Stimulated activated naive CD4-positive, alpha-beta T cell treated with Interleukin-2 at 50 U/mL for 16 hours (primary cell): Measurements from ENCODE around the gene IQCE.
"Not testable (repeated sequence)": the region's sequence is repeated elsewhere in the genome, so short reads cannot be mapped to it uniquely, and the experiment has no call there.

Experiments used
- DNase-seq: peaks from one replicate; lab custom pipeline; 2025; lab: John Stamatoyannopoulos, UW

The IQCE gene

DNA sequence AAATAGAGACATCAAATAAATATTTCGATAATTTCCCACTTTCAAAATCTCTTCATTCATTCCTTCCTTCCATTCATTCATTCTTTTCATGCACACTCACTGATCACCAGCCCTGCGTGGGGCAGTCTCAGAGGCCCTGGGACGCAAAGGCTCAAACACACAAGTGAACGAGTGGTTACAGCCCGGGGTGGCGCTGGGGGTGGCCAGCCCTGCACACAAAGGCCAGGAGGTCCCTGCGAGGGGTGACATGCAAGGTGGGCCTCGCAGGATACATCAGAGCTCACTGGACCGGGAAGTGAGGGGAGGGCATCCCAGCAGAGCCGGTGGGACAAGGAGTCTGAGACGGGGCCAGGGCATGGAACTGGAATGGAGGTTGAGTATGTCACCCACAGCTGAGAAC lies 43.1 kb downstream of the IQCE start:
- no peak for DNase-seq

GRCh38 chr7:2602406-2603043 lies 43.7 kb downstream of the IQCE start:
- no peak for DNase-seq

DNA sequence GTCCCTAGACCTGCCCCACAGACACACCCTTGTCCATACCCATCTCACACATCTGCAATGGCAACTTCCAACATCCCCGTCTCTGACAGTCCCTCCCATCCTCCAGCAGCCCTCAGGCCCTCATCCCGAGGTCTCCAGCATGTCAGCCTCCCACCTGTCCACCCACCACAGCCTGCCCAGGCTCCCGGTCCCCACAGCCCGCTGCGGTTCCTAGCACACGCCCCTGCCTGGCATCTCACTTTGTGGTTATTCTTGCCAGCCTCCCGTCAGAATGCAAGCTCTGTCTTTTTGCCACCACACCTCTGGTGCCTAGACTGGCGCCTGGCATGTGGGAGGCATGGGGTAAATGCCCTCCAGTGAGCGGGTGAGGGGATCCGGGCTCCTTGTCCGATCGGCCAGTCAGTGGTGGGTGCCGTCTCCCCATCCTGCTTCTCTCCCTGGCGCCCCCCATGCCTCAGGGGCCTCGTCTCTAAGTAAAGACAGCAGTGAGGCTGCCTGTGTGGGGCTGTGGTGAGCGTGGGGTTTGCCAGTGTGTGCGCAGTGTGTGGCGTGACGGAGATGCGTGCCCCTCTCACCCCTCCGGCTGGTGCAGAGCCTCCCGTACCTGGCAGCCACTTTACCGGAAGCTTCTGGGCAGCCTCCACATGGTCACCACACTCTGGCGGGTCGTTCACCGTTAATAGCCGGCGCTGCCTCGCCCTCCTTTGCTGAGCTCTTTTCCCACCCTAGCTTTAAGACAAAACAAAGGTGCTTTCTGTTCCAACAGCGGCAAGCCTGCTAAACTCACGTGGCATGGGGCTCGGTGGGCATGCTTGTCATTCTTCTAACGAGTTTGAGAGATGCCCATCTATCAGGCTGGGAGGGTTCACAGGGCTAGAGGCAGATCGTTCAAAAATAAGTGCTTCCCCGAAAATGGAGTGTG lies 44.5 kb downstream of the IQCE start:
- DNase-seq, result no peak

DNA sequence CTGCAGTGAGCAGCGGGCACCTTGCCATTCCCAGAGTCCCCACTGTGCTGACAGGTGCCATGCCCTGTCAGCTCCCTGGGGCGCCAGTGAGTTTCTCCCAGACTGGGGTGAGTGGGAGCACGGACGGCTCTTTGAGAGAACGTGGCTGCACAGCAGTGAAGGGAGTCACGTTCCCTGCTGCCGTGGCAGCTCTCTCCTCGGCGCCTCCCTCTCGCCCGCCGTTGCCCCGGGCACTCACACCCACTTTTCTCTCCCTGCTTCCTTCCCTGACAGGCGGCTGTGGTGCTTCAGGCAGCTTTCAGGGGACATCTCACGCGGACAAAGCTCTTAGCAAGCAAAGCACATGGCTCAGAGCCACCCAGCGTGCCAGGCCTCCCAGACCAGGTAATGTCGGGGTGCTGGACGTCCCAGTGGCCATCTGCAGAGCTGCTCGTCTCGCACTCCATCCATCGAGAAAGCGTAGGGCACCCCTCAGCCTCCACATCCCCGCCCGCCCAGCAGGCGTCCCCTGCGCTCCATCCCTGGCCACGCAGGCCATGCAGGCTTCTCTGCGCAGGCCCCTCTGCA lies 45.9 kb downstream of the IQCE start:
- no peak for DNase-seq

DNA sequence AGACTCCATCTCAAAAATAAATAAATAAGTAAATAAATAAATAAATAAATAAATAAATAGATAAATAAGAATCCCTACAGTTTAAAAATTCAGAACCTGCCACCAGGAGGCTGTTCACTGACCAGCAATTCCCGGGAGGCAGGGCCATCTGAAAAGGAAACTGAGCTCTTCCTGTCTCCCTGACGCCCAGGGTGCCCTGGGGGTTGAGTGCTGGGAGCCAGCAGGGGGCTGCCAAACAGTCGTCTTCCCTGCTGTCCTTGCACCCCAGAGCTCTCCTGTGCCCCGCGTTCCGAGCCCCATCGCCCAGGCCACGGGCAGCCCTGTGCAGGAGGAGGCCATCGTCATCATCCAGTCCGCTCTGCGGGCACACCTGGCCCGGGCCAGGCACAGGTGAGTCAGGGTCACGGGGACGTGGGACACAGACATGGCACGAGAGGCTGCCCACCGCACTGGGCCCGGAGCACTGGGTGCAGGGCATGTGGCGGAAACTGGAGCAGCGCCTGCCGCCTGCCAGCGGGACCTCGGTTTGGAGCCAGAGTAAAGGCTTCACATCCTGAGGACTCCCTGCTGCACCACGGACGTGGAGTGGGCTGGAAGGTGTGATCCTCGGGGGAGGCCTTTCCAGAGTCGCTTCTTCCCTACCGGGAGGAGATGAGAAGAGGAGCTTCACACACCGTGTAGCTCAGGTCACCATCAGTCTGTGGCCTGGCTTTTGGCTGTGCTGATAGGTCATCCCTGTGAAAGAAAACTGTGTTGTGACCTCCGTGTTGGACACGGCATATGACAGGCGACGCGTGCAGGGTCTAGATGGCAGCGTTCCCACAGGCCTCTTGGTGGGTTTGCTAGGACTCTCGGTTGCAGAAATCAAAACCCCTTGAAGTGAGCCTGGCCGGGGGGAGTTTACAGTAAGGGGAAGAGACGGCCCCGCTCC lies 47.1 kb downstream of the IQCE start:
- DNase-seq, result no peak

- no peak for DNase-seq
Measured at GRCh38 chr7:2606539-2606936, 47.8 kb downstream of the IQCE start.

DNA sequence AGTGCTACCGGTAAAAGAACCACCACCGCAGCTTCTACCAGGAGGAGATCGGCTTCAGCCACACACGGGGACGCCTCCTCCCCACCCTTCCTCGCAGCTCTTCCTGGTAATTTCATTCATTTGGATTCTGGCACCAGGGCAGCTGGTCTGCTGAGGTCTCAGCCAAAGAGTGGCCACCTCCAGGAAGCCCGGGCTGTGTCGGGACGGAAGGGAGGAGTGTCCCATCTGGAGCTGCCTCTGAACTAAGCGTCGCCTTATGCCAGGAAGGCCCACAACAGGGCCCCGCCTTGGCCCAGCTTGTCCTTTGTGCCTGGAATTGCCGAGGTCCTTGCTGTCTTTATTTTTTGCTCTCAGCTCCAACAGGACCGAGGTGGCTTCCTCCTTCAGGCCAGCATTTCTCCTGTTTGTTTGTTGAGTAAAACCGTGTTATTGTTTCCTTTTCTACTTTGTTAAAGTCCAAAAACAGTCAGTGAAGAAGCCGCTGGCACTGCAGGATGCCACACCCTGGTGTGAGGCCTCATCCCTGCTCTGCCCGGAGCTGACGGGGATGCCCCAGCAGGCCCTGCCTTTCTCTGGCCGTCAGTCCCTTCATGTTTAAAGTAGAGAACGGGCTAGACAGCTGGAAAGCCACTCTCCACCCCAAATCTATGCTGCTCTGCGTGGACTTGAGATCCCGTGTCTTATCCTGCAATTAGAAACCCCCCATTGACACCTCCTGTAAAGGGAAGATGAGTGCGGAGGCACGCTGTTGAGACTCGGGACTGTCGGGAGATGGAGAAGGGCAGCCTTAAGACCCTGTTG lies 48.5 kb downstream of the IQCE start:
- DNase-seq, result no peak

DNA sequence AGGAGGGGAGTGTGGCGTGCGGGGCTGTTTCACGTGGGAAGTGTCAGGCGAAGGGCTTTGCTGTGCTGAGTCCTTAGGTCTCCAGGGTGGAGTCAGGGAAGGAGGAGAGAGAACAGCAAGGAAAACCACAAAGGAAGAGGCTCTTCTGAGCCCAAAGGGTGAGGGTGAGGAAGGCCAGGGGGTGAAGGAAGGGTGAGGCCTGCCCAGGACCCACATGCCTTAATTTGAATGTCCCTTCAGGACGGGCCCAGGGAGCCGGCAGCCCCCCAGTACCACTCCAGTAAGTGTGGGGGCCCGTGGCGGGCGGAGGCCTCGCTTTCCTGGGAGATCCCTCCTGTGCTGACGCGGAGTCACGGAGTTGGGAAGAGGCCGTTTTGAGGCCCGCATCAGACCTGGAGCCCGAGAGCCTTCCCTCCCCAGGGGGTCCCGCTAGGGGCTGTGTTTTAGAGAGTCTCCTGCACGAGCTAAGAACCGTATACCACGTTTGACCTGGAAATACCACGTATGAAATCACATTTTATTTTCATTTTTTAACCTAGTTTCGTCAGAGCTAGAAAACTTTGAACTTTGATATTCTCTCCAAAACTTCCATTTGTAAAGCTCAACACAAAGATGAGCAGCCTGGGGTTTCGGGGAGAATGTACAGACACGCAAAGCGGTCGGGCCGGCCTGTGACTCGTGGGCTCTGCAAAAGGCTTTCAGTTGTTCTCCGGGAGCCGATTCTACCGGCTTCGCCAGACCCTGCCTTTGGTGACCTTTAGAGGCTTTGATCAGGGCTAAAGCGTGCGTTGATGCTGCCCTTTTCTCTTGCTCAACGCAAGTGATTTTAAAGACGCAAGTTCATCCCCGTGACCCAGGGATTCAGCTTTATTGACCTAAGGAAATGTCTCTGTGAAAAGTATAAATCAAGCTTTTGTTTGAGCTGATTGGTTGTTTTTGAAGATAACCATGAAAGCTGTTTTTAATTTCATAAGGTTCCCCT lies 49.4 kb downstream of the IQCE start:
- DNase-seq, result no peak

GRCh38 chr7:2608921-2609411 lies 50.2 kb downstream of the IQCE start:
- DNase-seq, result no peak

GRCh38 chr7:2609646-2610045 lies 50.9 kb downstream of the IQCE start:
- DNase-seq, result not testable (repeated sequence)

DNA sequence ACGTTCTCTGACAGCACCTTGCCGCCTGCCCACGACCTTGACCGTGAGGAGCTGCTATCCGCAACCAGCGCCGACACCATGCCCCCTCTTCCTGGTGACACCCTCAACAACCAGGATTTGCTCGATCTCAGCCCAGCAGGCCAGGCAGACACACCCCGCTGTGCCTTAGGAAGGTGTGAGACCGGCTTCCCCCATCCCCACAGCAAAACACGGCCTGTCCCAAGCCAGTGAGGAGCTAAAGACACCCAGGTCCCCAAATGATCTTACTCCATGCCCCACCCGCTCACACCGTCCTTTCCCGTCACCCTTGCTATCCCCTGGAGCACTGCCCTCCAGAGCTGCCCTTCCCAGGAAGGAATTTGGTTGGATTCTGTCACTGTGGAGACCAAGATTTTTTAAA lies 51.7 kb downstream of the IQCE start:
- no peak for DNase-seq

DNA sequence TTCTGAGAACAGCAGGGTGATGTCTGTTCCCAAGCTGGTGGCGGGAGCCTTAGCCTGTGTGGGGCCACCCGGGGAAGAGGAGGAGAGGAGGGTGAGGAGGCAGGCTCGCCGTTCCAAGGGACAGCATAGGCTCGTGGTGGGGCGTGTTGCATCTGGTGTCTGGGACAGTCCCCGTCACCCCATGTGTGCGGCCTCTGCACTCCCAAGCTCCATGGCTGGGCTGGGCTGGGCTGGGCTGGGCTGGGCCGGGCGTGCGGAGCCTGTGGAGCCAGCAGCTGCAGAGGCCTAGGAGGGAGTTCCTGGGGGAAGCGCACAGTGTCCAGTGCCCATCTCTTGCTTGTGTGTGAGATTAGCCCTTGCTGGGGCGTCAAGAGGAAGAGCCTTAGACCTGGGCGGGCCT lies 52.1 kb downstream of the IQCE start:
- no peak for DNase-seq

DNA sequence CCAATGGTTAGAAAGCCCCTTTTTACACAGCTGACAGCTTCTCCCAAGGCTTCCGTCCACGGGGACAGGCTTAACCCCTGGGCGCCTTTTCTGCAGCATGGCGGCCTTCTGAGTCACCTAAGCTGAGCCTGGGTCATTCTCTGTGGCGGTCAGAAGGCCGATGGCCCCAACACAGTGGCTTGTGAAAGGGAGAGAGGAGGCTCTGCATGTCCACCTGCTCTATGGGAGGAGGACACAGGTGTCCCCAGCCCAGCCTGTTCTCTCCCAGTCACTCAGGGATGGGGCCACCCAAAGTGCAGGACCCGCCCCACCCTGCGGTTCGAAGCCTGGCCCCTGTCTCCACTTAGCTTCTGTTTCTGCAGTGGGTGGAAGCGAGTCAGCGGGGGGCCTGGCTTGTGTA lies 52.6 kb downstream of the IQCE start:
- no peak for DNase-seq

DNA sequence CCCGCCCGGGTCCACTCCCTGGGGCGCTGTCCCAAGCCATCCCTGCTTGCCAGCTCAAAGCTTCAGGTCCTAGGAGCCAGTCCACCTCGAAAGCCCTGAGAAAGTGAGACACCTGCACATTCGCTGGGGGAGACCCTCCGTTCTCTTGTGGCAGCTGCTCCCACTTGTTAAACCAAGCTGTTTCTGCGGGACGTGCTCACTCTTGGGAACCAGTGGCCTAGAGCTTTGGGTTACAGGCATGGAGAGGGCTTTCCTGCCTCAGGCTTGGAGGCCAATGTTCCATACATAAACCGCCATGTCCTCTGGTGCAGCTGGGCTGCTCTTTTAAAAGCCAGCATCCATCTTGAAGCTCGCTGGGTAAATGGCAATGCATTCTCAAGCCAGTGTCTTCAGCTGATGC lies 53.1 kb downstream of the IQCE start:
- DNase-seq, result no peak

- no peak for DNase-seq
Measured at GRCh38 chr7:2612445-2613097, 53.8 kb downstream of the IQCE start.

DNA sequence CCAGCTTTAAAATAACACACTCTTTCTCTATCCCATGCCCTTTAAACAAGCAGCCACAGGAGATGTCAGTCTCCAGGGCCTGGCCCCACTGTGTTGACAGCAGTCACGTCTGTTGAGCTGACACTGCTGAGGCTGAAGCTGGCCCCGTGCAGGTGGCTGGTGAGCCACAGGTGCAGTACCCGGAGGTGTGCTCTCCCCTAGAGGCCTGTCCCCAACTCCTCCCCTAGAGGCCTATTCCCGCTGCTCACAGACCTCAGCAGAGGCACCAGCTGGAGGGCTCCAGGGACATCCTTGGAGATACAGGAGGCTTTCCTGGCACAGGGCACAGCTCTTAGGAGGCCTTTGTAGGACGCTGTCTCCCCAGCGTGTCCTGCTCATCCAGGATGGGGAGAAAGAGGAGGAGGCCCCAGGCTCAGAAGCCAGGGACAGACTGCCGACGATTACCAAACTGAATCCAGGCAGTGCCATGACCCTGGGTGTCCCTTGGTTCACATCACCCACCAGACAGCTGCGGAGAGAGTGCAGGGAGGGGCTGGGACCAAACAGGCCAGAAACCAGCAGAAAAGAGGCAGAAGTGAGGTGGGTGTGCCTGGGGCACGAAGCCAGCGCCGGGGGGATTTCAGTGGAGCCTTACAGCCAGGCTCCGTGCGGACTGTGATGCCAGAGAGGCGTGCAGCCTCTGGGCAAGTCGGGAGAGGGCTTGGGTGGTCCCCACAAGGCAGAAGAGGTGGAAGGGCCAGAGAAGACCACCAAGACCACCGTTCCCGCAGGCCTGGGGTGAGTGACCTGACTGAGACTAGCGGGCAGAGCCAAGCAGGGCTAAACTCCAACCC lies 54.5 kb downstream of the IQCE start:
- no peak for DNase-seq

- DNase-seq, result no peak
Measured at GRCh38 chr7:2613931-2614600, 55.3 kb downstream of the IQCE start.
